HepG2 (cell line): Measurements from ENCODE around the gene CDKN1A. TPM values are rescaled to one million over a fixed set of nuclear protein-coding genes. Genes with fewer than 3 reads are reported as not detected.

Experiments used
- CBX5 ChIP-seq: sonication (generic); formaldehyde crosslinking; IDR thresholded peaks from 2 replicates; pipeline ENCODE4 v1.4.0; 2020; ENCODE audit warnings: missing genetic modification reagents, borderline replicate concordance
- ETV6 ChIP-seq: sonication (generic); formaldehyde crosslinking; conservative IDR thresholded peaks from 2 replicates; pipeline ENCODE4 v1.4.0; 2020; ENCODE audit warnings: missing genetic modification reagents
- KDM5A ChIP-seq: fragments of 200-600 bp; sonication (generic); IDR thresholded peaks from 2 replicates; pipeline ENCODE4 v1.7.0; 2018; ENCODE audit warnings: antibody characterized with exemption, mild to moderate bottlenecking, low read length, borderline replicate concordance
- KLF9 ChIP-seq: IDR thresholded peaks from 2 replicates; pipeline ENCODE4 v1.6.1; 2016; ENCODE audit warnings: low read depth
- MTA3 ChIP-seq: sonication (generic); formaldehyde crosslinking; IDR thresholded peaks from 2 replicates; pipeline ENCODE4 v1.4.0; 2020; ENCODE audit warnings: missing genetic modification reagents
- NFATC3 ChIP-seq: sonication (generic); formaldehyde crosslinking; IDR thresholded peaks from 2 replicates; pipeline ENCODE4 v1.5.1; 2020; ENCODE audit warnings: mild to moderate bottlenecking, missing genetic modification reagents
- NFYC ChIP-seq: IDR thresholded peaks from 2 replicates; pipeline ENCODE4 v1.6.1; 2016; ENCODE audit warnings: missing genetic modification reagents, missing compliant biosample characterization
- SAFB2 ChIP-seq: sonication (generic); formaldehyde crosslinking; IDR thresholded peaks from 2 replicates; pipeline ENCODE4 v1.5.1; 2020; ENCODE audit warnings: missing genetic modification reagents, low read depth, mild to moderate bottlenecking, borderline replicate concordance
- SMC3 ChIP-seq: IDR thresholded peaks from 2 replicates; pipeline ENCODE4 v1.6.1; 2011; ENCODE audit warnings: low read length, improper control_type of control experiment
- SP2 ChIP-seq: sonication (generic); formaldehyde crosslinking; IDR thresholded peaks from 2 replicates; pipeline ENCODE4 v1.5.1; 2020; ENCODE audit warnings: mild to moderate bottlenecking, missing genetic modification reagents
- TEAD3 ChIP-seq: optimal IDR thresholded peaks from 2 replicates; pipeline ENCODE3; 2016; ENCODE audit warnings: borderline replicate concordance
- TGIF2 ChIP-seq: IDR thresholded peaks from 2 replicates; pipeline ENCODE4 v1.6.1; 2016; ENCODE audit warnings: control low read depth, missing compliant biosample characterization
- TP53 ChIP-seq: sonication (generic); formaldehyde crosslinking; conservative IDR thresholded peaks from 2 replicates; pipeline ENCODE4 v1.4.0; 2020; ENCODE audit warnings: missing genetic modification reagents
- TRIM24 ChIP-seq: sonication (generic); formaldehyde crosslinking; IDR thresholded peaks from 2 replicates; pipeline ENCODE4 v1.8.0; 2022; ENCODE audit warnings: mild to moderate bottlenecking, missing genetic modification reagents
- XRCC5 ChIP-seq: fragments of 200-400 bp; formaldehyde crosslinking; optimal IDR thresholded peaks from 2 replicates; pipeline ENCODE3; 2017; ENCODE audit warnings: mild to moderate bottlenecking, low read length
- ZNF33A ChIP-seq: sonication (generic); formaldehyde crosslinking; IDR thresholded peaks from 2 replicates; pipeline ENCODE4 v1.5.1; 2020; ENCODE audit warnings: missing genetic modification reagents, mild to moderate bottlenecking, moderate library complexity, borderline replicate concordance
- ZNF567 ChIP-seq: sonication (generic); formaldehyde crosslinking; IDR thresholded peaks from 2 replicates; pipeline ENCODE4 v1.8.1; 2023; ENCODE audit warnings: mild to moderate bottlenecking, missing genetic modification reagents, borderline replicate concordance
- ZNF878 ChIP-seq: sonication (generic); formaldehyde crosslinking; IDR thresholded peaks from 2 replicates; pipeline ENCODE4 v1.8.1; 2023; ENCODE audit warnings: mild to moderate bottlenecking, missing genetic modification reagents, moderate library complexity
- polyA plus RNA-seq, 8 experiments: library from polyadenylated mRNA; depleted of rRNA in 3 of 8; stranded (reverse) in 7 of 8; unstranded in 1 of 8; fragments of >200 nt; fragmentation: Illumina TruSeq in 4 of 8; extraction: Trizol in 4 of 8; gene quantifications; 2 replicates each; pipeline versions ENCODE4 v1.2.1 to v1.2.3, GENCODE V29; 2011 to 2016; ENCODE audit warnings: low read depth in 4 of 8, missing spikeins in 1 of 8, mixed read lengths in 1 of 8; ENCODE audit not compliant: insufficient read depth in 1 of 8
- total RNA-seq, 5 experiments: library from RNA; depleted of rRNA; stranded (reverse); fragments of >200 nt; fragmentation: Illumina TruSeq; extraction: Trizol; gene quantifications; 2 replicates each; pipeline ENCODE4 v1.2.3, GENCODE V29; 2016; ENCODE audit warnings: low read depth in 1 of 5
- TF ChIP-seq, protein P1 (sequence below): sonication (generic); formaldehyde crosslinking; IDR thresholded peaks from 2 replicates; pipeline ENCODE4 v1.5.0; 2020; ENCODE audit warnings: missing genetic modification reagents
- TF ChIP-seq, protein P2 (sequence below): sonication (generic); formaldehyde crosslinking; IDR thresholded peaks from 2 replicates; pipeline ENCODE4 v1.5.0; 2020; ENCODE audit warnings: missing genetic modification reagents
- TF ChIP-seq, protein P3 (sequence below): sonication (generic); formaldehyde crosslinking; IDR thresholded peaks from 2 replicates; pipeline ENCODE4 v1.4.0; 2020; ENCODE audit warnings: mild to moderate bottlenecking, missing genetic modification reagents
- TF ChIP-seq, protein P4 (sequence below): sonication (generic); formaldehyde crosslinking; IDR thresholded peaks from 2 replicates; pipeline ENCODE4 v1.9.0; 2021; ENCODE audit warnings: missing genetic modification reagents, borderline replicate concordance
- TF ChIP-seq, protein P5 (sequence below): sonication (generic); formaldehyde crosslinking; IDR thresholded peaks from 2 replicates; pipeline ENCODE4 v1.4.0; 2020; ENCODE audit warnings: missing genetic modification reagents, mild to moderate bottlenecking, borderline replicate concordance

The CDKN1A gene
- total and polyA plus RNA-seq, 2 of the 13 experiments (the other 11 are each of a cell fraction or from before 2014, with no cell fraction given): 60.7 to 92.1 TPM

DNA sequence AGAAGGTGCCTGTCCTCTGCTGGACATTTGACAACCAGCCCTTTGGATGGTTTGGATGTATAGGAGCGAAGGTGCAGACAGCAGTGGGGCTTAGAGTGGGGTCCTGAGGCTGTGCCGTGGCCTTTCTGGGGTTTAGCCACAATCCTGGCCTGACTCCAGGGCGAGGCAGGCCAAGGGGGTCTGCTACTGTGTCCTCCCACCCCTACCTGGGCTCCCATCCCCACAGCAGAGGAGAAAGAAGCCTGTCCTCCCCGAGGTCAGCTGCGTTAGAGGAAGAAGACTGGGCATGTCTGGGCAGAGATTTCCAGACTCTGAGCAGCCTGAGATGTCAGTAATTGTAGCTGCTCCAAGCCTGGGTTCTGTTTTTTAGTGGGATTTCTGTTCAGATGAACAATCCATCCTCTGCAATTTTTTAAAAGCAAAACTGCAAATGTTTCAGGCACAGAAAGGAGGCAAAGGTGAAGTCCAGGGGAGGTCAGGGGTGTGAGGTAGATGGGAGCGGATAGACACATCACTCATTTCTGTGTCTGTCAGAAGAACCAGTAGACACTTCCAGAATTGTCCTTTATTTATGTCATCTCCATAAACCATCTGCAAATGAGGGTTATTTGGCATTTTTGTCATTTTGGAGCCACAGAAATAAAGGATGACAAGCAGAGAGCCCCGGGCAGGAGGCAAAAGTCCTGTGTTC lies 1.3 kb upstream of the CDKN1A start (continued):
- TF ChIP-seq TGIF2 (CRISPR knock-in tag) (peak; percentile 67), XRCC5 (peak; percentile 62), SP2 (CRISPR knock-in tag) (no peak), ZNF567 (CRISPR knock-in tag) (no peak), CBX5 (no peak), TRIM24 (CRISPR knock-in tag) (no peak), KLF9 (CRISPR knock-in tag) (0 out of 2 replicates have a peak, but pooled peaks have one; percentile 3), SMC3 (no peak), ZNF878 (no peak), MTA3 (CRISPR knock-in tag) (no peak), ETV6 (no peak), TEAD3 (peak; percentile 38), SAFB2 (0 out of 2 replicates have a peak, but pooled peaks have one; percentile 38), NFATC3 (CRISPR knock-in tag) (0 out of 2 replicates have a peak, but pooled peaks have one; percentile 34), ZNF33A (CRISPR knock-in tag) (no peak), NFYC (CRISPR knock-in tag) (no peak), KDM5A (no peak), TP53 (CRISPR knock-in tag) (peak; percentile 93; the same call in 1 of the 2 replicates)
- TF ChIP-seq, protein P1, sequence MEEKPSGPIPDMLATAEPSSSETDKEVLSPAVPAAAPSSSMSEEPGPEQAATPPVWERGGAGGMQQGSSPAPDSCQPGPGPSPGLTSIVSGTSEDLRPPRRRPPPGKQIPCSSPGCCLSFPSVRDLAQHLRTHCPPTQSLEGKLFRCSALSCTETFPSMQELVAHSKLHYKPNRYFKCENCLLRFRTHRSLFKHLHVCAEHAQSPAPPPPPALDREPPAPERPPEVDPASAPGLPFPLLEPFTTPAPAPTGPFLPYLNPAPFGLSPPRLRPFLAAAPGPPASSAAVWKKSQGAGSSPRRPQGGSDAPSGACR: 0 out of 2 replicates have a peak, but pooled peaks have one; percentile 34
- TF ChIP-seq, protein P2, sequence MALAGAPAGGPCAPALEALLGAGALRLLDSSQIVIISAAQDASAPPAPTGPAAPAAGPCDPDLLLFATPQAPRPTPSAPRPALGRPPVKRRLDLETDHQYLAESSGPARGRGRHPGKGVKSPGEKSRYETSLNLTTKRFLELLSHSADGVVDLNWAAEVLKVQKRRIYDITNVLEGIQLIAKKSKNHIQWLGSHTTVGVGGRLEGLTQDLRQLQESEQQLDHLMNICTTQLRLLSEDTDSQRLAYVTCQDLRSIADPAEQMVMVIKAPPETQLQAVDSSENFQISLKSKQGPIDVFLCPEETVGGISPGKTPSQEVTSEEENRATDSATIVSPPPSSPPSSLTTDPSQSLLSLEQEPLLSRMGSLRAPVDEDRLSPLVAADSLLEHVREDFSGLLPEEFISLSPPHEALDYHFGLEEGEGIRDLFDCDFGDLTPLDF (CRISPR knock-in tag): no peak
- TF ChIP-seq, protein P3, sequence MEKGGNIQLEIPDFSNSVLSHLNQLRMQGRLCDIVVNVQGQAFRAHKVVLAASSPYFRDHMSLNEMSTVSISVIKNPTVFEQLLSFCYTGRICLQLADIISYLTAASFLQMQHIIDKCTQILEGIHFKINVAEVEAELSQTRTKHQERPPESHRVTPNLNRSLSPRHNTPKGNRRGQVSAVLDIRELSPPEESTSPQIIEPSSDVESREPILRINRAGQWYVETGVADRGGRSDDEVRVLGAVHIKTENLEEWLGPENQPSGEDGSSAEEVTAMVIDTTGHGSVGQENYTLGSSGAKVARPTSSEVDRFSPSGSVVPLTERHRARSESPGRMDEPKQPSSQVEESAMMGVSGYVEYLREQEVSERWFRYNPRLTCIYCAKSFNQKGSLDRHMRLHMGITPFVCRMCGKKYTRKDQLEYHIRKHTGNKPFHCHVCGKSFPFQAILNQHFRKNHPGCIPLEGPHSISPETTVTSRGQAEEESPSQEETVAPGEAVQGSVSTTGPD (CRISPR knock-in tag): 0 out of 2 replicates have a peak, but pooled peaks have one; percentile 7
- TF ChIP-seq, protein P4, sequence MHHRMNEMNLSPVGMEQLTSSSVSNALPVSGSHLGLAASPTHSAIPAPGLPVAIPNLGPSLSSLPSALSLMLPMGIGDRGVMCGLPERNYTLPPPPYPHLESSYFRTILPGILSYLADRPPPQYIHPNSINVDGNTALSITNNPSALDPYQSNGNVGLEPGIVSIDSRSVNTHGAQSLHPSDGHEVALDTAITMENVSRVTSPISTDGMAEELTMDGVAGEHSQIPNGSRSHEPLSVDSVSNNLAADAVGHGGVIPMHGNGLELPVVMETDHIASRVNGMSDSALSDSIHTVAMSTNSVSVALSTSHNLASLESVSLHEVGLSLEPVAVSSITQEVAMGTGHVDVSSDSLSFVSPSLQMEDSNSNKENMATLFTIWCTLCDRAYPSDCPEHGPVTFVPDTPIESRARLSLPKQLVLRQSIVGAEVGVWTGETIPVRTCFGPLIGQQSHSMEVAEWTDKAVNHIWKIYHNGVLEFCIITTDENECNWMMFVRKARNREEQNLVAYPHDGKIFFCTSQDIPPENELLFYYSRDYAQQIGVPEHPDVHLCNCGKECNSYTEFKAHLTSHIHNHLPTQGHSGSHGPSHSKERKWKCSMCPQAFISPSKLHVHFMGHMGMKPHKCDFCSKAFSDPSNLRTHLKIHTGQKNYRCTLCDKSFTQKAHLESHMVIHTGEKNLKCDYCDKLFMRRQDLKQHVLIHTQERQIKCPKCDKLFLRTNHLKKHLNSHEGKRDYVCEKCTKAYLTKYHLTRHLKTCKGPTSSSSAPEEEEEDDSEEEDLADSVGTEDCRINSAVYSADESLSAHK: no peak
- TF ChIP-seq, protein P5, sequence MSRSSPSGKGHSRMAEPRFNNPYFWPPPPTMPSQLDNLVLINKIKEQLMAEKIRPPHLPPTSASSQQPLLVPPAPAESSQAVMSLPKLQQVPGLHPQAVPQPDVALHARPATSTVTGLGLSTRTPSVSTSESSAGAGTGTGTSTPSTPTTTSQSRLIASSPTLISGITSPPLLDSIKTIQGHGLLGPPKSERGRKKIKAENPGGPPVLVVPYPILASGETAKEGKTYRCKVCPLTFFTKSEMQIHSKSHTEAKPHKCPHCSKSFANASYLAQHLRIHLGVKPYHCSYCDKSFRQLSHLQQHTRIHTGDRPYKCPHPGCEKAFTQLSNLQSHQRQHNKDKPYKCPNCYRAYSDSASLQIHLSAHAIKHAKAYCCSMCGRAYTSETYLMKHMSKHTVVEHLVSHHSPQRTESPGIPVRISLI (CRISPR knock-in tag): 0 out of 2 replicates have a peak, but pooled peaks have one; percentile 12
